HG03159 (cell line): ENCODE measurements around the gene LIM2.

Experiments used
- ATAC-seq: cut with Tn5 transposase; IDR thresholded peaks from one replicate; pipeline ENCODE4 v1.9.1; 2021; ENCODE audit warnings: mild to moderate bottlenecking, moderate library complexity; ENCODE audit not compliant: unreplicated experiment

Gene LIM2

DNA sequence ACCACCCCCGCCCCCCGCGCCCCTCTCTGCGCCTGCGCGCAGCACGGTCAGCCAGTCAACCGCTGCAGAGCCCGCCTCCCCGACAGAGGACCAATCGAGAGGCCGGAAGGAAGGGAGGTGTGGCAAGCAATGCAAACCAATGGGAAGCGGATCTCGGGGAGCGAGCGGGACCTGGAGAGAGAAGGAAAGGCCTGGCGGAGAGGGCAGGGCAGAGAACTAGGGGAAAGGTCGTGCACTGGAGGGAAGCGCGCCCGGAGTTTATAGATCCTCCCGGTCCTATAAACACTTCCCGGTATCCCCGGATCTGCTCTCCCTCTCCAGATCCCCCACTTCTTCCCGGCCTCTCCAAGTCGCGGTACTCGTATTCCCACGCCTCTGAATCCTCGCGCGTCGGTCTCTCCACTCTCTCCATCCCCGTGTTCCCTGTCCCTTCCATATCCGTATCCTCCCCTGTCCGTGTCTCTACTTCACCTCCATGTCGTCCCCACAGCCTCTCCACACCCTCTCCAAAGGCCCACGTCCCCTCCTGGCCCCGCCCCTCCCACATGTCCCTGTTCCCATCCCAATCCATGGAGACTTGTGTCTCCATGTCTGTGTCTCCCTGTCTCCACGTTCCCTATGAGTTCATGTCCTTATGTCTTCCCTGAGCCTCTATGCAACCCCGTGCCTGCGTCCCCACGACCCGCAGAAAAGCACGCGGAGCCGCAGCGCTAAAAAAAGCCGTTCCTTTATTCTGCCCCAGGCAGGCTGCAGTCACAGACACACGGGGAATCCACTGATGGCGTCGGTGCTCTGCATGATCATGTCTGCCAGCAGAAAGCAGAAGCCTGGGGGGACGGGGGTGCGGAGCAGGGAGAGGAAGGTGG lies 21.2 kb downstream of the LIM2 start:
- peak; percentile 43 for ATAC-seq

DNA sequence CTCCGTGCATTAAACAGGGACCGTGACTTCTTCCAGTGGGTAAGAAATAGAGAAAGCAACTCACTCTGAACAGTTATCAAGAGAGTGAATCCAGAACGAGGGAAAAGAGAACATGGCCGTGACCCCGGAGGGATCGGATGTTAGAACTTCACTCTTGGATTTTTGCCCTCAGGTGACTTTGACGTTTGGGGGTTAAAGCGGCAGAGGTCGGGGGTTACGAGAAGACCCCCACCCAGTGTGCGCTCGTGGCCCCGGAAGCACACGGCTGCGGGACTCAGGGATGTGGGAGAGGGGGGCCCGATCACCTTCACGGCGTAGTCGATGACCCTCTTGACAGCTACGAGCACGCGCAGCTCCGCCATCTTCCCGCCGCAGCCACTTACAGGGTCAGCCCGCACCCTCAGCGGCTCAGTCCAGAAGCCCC lies 21.8 kb downstream of the LIM2 start, which contains the start of gene ETFB:
TSS of gene ETFB (minus strand) at position 424 of the 424 bp plus-strand sequence. CDS start at position 362, 62 bp downstream.
- ATAC-seq, result no peak

DNA sequence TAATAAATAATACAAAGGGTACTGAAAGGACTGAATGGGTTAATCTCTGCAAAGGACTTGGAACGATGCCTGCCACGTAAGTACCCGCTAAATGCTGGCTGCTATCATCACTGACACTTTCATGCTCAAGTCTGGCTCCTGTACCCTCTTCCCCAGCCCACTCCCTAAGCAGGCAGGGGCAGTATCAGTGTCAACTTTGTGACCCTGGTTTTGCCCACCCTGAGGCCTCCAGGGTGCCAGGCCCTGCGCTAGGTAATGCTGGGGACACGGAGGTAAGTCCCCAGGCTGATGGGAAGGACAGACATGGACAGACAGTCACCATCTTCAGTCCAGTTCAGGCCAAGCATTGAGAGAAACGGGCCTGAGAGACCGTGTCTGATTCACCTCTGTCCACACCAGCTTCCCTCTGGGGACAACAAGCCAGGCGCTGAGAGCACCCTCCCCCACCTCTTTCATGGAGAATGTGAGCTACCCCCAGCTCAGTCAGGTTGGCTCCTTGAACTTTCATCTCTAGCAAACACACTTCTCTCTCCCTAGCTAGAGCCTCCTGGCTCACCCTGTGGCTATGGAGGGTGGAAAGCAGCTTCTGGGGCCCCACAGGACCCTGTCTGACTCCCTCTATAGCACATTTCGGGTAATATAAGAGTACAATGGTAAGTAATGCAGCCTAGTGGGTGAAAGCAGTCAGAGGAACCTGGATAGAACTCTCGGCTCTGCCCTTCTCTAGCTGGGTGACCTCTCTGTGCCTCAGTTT lies 22.4 kb downstream of the LIM2 start:
- ATAC-seq, result no peak

DNA sequence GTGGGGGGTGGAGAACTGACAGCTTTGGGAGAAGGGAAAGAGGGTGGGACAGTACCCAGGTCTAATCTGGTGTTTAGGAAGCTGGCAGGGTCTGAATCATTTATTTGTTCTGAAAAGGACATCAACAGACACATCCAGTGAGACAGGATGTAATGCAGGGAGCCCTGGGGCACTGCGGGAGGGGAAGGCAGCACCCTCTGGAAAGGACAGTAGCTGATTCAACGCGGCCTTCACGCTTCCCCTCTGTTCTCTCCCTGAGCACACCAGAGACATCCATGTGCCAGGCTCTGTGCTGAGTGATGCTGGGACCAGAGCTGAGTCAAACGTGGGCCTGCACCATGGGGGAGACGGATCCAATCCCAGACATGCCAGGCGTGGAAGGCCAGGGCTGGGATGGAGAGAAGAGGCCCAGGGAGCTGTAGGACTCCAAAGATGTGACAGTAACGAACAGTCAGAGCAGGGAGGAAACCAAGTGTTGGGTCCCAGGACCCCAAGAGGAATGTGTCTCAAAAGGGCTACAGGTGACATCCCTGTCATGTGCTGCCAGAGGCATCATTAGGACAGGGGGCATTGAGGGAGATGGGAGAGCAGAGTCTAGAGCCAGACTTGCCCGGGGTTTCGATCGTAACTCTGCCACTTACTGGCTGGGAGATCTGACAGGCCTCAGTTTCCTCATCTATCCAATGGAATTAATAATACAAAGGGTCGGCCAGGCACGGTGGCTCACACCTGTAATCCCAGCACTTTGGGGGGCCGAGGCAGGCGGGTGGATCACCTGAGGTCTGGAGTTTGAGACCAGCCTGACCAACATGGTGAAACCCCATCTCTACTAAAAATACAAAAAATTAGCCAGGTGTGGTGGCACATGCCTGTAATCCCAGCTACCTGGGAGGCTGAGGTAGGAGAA lies 23.3 kb downstream of the LIM2 start:
- no peak for ATAC-seq

DNA sequence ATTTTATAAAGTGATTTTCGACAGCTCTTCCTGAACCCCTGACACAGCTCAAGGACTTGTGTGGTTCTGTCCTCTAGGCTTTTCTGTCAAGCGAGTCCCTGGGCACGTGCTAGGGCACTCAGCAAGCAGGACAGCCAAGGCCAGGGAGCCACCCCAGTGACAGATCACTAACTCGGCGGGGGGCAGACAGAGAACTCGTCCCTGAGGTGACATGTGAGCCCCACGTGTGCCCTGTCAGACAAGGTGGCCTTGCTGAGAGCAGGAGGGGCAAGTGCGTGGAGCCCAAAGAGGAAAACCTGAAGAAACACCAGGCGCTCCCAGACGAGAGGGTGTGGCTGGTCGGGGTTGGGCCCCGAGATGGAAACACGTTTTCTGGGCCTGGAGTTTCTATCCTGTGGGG lies 26.5 kb downstream of the LIM2 start:
- ATAC-seq, result no peak

DNA sequence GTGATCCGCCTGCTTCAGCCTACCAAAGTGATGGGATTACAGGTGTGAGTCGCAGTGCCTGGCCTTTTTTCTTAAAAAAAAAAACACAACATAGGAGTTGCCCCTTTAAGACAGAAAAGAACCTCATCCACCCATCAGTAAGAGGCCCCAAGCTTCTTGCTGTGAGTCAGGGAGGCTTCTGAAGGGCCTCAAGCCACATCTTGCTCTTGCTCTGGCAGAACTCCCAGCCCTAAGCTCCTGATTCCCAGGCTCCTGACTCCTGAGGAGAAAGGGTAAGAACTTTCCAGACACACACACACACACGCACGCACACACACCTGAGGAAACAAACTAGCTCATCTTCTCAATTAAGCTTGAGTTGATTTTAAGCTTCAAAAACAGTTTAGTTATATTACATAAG lies 28.5 kb downstream of the LIM2 start:
- ATAC-seq, result no peak

DNA sequence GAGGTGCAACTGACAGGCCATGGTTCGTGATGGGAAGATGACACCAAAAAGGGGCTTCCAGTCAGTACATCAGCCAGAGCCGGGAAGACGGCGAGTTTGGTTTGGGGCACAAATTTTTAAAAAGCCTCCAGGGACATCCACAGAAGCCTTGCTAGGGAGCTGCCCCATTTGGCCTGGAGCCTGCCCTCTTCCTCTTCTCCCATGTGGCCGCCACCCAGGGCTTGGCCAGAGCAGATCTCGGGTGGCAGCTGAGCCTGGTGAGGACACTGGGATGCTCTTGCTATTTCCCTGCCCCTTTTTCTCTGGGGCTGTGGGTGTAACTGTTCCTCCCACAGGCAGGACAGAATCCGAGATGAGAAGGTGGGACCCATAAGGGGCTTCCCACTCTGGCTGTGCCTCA lies 29.8 kb downstream of the LIM2 start:
- no peak for ATAC-seq

DNA sequence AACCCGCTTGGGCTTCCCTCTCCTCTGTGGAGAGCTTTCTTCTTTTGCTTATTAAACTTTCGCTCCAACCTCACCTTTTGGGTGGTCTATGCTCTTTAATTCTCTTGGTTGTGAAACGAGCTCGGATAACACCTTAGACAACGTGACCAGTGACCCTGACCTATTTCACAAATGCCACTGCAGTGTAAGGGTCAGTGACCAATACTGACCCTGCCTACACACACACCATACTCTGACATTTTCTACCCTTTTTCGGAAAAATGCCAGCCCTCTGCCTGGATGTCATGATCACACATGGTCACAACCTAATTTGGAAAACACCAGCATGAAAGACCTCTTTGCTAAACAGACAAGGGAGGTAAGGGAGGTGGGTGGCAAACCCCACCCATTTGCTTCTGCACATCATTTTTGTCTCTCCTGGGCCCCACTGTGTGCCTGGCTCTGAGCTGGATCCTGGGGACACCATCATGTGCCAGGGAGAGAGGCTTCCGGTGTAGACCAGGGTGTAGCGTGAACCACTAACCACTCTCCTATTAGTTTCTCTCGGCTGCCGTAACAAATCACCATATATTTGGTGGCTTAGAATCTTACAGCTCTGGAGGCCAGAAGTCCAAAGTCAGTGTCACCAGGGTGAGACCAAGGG lies 31.5 kb downstream of the LIM2 start:
- ATAC-seq, result no peak

DNA sequence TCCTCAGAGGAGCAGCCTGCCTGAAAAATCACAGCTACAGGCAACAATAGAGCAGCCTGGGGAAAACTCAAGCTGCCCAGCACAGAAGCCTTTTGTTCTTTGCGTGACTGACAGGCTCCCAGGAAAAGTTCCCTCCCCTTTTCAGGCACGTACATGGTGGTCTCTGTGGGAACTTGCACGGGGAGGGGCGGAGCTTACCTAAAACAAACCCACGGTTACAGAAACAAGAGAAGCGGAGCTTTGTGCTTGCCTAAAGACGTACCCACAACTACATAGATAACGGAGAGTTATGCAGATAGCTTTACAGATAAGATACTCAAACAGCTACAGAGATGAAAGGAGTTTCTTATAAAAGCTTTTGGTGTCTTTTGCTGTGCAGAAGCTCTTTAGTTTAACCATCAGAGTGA lies 33.0 kb downstream of the LIM2 start:
- ATAC-seq, result no peak

DNA sequence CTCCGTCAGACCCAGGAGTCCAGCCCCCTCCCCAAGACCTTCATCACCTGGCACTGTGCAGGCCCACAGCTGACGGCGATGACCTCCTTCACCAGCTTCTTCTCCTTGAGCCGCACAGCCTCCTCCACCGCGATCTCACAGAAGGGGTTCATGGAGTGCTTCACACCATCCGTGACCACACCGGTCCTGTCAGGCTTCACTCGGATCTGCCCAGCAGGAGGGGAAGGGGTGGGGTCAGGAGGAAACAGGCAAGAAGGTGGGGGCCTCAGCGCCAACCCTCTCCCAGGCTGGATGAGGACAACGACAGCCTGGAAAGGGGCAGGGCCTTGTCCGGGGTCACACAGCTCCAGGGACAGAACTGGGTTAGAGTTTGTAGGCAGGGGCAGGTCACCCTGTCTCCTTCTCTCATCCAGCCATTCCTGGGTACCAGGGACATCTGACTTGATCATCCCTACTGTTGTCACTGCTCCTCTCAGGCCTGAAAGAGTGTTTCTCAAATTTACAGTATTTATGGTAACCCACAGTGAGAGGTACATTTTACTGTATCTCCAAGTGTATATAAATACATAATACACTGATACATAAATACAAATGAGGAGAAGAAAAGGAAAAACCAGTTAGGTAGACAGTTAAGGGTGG lies 33.6 kb downstream of the LIM2 start:
- no peak for ATAC-seq

DNA sequence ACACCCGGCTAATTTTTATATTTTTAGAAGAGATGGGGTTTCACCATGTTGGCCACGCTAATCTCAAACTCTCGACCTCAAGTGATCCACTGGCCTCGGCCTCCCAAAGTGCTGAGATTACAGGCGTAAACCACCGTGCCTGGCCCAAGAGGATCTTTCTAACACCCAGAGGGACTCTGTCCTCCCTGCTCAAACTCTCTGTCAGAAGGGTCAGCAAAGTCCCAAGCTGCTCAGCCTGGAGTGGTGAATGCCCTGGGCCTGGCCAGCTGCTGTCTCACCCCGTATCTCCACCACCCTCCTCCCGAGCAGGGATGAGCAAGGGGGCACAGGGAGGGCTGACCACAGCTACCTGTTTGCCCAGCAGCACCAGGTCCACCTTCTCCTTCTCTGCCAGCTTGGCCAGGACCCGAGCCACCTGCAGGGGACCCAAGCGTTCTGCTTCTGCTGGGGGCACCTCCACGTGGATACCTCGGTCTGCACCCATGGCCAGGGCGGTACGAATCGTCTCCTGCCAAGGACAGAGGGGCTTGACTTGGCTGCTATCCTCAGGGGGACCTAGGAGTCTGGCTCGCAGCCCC lies 34.9 kb downstream of the LIM2 start:
- no peak for ATAC-seq

DNA sequence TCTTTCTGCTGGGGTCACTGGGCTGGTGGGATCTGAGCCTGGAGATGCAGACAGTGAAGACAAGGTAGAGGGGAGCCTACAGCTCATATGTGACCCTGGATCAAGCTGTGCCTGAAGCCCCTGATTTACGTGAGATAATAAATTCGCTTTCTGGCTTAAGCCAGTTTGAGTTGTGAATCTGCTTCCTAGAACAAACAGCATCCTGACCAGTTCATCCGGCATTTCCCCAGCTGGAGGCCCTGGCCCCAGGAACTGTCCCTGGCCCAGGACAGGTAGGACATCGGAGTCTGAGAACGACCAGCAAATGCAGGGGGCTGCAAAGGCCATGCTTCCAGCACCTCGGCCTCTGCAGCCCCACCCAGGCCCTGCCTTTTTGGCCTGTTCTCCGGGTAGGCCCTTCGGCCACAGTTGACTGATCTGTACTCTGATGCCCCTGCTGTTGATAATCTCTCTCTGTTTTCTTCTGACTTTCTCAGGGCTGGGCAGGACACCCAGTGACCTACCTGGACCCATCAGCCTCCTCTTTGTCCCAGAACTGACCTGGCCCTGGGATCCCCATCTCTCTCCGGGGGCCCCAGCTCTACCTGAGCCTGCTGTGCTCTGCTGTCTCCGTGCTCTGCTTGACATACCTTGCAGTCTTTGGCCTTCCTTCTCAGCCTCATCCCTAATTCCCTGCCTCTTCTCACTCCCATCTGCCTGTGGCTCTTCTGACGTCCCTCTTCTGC lies 36.3 kb downstream of the LIM2 start:
- ATAC-seq, result no peak

DNA sequence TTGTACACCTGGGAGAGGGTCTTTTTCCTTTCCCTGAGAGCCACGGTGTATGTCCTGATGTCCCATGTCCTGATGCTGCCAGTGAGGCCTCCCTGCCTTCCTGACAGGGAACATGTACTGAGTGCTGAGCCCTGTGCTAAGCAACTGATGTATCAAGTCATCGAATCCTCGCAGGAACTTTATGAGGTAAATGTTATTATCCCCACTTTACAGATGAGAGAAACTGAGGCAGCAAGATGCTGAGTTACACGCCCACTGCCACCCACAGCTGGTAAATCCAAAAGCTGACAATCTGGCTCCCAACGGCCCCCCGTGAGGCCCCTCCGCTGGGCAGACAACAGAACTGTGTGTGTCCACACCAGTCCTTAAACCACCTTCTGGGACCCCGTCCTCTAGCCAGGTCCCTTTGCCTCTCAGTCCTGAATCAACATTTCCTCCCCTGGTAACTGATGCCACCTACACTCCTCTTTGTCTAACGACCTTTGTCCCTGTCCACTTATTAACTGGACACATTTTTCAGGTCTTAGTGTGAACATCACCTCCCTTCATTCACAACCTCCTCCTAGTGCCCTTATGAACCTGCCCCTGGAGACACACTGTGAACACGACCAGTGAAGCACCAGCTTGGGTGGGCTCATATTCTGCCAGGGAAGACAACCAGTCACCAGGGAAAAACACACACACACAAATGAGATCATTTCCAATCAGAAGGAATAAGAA lies 40.4 kb downstream of the LIM2 start:
- no peak for ATAC-seq

DNA sequence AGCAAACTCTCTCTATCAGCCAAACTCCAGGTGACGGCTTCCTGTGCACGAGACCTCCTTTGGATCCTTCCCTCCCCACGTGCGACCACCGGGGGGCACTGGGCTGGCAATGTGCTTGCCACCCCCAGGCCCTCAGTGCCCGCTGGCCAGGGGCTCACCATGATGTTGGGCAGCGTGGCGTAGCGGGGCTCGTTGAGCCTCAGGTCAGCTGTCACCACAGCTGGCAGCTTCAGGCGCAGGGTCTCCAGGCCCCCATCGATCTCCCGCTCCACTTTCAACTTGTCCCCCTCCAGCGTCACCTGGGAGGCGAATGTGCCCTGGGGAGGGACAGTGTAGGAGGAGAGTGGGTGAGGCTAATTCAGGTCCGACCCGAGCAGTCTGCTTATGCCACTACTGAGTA lies 41.0 kb downstream of the LIM2 start:
- ATAC-seq, result no peak

DNA sequence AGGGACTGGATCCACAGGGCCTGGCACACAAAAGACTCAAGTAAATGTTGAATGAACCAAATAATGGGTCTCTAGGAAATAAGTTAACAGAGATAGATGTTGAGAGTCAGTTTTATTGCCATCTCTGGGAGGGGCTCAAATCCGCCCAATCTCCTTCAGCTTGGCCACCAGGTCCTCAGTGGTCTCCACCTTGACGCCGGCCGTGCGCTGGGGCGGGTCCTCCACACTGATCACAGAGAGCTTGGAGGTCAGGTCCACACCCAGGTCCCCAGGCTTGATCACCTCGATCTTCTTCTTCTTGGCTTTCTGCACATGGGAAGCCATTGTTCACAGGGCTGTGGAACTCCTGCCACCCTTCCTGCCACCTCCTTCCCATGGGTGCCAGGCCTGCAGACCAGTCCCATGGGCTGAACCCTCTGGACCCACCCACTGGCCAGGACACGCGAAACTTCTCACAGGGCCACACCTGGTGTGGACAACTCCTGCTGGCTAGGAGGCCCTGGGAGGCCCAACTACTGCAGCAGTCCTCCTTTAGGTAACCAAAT lies 42.6 kb downstream of the LIM2 start:
- no peak for ATAC-seq

DNA sequence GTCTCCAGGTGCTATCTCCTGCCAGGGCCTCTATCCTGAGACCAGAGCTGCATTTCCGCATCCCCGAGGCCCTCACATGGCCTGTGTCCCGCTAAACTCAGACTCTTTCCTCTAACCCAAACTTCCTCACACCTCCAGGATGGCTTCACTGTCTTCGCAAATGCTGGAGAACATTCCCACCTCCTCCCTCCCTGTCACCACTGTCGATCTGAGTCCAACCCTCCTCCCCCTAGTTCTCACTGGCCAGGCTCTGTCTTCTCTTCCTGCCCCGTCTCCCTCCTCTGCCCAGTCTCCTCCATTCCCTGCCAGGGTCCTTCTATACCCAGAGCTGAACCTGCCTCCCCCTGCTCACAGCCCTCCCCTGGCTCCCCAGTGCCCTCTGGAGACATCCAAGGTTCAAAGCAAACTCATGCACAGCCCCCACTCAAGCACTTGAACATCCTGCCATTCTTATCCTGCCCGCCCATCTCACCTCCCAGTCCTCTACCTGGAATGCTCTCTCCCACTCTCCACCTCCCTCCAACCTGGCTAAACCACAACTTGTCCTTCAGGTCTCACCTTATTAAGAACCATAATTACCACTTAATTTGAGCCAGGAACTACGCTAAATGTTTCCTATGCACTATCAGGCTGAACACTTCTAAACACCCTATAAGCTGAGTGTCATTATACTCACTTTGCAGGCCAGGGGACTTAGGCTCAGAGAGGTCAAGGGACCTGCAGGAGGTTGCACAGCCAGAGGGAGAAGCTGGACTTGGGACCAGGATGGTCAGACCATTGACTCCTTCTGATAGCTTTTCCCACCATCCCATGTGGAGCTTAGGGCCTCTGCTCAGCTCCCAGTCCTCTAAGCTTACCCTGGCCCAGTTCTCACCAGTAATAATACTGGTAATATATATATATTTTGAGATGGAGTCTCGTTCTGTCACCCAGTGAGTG lies 44.9 kb downstream of the LIM2 start:
- no peak for ATAC-seq

DNA sequence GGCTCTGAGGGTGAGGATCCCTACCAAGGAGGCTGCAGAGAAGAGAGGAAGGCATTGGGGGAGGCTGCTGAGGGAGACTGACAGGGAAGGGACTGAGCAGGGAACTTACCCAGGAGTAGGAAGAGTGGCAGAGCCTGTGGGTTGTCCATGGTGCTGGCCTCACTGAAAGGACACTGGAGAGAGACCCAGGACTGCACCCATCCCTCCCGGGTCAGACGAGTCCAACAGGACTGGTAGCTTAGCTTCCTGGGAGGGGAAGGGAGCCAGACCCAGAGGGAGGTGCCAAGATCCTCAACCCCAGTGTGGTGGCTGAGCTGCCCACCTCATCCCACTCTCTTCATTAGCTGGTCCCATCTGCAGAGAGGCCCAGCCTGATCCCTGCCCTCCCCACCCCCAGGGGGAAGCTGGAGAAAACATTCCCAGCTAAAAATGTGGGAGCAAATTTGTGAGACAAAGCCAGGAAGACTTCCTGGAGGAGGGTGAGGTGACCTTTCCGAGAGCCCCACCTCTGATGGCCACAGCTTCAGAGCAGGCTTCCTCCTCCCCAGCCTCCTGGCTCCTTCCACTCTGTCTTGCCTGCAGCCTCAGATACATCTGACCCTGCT lies 45.7 kb downstream of the LIM2 start, which contains the start of gene VSIG10L:
TSS of gene VSIG10L (minus strand) at position 164 of the 605 bp plus-strand sequence. CDS start at position 149, 15 bp downstream.
- ATAC-seq, result no peak
